ENCODE results near the gene FBXW2.

Gene FBXW2

GRCh38 chr9:120740132-120740531 lies 53.1 kb downstream of the FBXW2 start:
- no peak for FAIRE-seq

GRCh38 chr9:120737416-120738165 lies 55.6 kb downstream of the FBXW2 start:
- no peak for FAIRE-seq

- no peak for FAIRE-seq
Measured at GRCh38 chr9:120736881-120737280, 56.3 kb downstream of the FBXW2 start.

DNA sequence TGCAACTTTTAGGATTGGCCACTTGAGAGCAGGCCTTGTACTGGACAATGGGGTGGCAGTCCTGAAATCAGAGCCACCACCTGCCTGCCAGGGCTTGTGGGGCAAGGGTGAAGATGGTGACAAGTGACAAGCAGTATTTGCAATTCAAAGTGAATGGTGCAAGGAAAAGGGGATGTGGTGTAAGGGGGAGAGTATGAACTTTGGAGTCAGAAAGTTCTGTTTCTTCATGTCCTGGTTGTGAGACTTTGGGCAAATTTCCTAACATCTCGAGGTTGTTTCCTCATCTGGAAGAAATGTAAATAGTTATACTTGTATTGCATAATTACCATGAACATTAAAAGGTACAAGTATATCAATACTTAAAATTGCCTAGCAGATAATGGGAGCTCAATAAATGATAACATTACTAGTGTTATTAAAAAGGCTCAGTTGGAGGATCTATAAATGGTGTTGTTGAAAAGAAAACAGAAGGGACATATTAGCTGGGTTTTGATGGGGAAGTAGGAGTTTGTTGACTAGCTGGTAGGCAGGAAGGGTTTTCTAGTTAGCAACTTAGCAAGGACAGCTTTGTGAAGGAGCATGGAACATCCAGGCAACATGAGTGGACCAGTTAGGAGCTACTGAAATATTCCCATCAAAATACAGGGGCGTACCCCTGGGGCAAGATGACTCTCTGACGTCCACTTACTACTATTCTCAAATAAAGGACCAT lies 57.6 kb downstream of the FBXW2 start:
- FAIRE-seq: no peak

DNA sequence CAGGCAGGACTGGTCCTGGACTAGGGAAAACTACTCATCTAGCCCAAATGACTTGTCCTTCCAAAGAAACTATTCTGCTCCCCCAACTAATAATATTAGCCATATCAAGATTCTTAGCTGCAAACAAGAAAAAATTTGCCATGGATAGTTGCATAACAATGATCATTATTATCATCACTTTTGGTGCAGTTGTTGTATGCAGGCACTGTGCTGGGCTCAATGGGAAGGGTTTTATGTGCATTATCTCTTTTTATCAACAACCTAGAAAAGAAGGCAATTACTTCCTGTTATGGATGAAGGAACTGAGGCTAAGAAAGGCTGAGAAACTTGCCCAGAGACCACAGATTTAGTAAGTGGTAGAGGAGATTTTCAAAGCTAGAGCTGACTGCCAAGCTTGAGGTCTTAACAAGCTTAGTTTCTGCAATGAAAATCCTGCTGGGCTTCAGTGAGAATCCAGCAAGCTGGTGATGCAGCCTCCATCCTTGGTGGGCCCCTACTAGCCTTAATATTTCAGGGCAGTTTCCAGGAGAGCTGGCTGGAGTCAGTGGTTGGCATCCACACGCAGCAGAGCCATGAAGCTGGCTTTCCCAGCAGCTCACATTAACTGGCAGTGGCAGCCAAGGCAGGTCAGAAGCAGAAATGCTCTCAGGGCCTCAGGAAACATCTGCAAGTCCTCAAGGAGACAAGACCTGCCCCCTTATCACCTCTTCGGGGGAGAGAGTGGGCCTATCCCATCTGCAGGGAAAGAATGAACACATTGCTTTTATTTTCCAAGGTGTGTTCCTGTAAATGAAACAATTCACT lies 58.4 kb downstream of the FBXW2 start:
- FAIRE-seq: no peak

DNA sequence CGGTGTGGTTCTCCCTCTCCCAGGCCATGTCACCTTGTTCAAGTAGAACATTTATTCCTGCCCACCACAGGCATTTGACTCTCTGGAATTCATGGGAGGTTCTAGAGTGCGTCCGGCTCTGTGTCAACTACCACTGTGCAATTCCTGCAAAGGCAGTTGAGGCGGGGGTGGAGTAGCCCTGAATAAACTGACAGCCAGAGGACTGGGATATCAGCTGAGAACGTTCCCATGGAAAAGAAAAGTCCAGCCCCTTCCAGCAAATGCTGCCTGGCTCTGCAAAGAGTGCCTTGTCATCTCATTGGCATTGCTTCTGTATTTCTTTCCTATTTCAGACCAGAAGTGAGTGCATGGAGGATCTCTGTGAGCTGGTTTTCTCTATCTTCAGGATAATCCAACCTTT lies 60.0 kb downstream of the FBXW2 start:
- FAIRE-seq: no peak

DNA sequence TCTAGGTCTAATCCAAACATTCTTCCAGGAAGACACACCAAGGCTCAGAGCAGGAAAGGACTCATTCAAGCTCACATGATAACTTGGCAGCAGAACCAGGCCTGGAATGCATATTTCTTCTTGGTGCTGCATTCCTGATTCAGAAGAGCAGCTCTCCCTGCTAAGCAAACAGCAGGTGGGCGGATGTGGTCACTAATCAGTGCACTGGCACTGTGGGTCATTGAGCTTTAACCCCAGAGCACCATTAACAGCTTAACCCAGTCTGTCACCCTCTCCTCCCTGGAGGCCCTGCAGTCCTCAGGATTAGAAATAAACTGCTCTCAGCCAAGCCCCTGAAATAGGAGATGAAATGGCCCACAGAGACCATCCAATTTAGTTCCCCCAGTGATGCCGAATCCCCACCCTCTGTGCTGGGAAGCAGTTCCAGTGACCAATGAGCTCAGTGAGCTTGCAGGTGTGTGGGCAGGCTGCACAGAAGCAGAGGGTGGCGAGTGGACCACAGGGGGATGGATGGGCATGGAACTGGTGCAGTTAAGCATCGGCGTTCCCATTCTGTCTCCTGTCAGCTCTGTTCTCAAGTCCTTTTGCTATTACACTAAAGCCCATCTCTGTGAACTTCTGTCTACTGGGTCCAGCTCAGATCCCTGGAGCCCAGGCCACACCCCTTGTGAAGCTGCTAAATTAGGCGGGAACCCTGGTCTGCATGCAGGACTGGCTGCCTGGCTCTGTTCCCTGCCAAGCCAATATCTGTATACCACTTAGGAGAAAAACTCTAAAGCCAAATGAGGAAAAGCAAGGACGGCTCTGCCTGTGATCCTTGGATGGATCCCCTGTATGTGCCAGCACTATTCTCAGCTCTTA lies 62.3 kb downstream of the FBXW2 start:
- no peak for FAIRE-seq

- no peak for FAIRE-seq
Measured at GRCh38 chr9:120729791-120730241, 63.4 kb downstream of the FBXW2 start.

DNA sequence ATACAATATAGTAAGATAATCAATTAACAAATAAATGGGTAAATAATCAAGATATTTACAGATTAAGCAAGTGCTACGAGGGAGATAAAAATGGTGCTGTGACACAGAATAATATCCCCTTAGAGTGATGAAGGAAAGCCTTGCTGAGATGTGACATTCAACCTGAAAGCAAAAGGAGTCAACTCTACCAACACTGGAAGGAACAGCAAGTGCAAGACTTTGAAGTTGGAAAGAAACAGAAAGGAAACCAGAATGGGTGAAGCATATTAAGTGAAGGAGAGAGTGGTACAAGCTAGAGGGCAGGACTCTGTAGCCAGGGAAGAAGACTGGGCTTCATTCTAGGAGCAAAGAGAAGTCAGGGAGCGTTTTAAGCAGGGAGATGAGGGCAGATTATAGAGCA lies 66.7 kb downstream of the FBXW2 start:
- no peak for FAIRE-seq

DNA sequence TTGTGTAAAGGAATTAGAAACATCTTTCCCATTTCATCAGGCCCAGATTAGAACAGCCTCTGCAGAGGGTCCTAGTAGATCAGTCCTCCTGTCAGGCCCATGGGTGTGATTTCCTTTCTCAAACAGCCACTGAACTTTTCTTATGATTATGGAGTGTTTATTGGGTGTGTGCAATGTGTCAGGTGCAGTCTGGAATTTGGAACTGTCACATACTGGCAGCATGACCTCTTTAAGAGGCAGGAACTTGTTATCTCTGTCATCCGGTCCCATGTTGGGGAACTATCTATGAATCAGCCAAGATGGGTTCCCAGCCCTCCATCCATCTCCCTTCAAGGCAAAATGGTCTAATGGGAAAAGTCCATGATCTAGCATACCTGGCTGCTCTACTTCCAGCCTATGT lies 67.3 kb downstream of the FBXW2 start:
- no peak for FAIRE-seq

- FAIRE-seq: no peak
Measured at GRCh38 chr9:120724757-120725400, 68.3 kb downstream of the FBXW2 start.

DNA sequence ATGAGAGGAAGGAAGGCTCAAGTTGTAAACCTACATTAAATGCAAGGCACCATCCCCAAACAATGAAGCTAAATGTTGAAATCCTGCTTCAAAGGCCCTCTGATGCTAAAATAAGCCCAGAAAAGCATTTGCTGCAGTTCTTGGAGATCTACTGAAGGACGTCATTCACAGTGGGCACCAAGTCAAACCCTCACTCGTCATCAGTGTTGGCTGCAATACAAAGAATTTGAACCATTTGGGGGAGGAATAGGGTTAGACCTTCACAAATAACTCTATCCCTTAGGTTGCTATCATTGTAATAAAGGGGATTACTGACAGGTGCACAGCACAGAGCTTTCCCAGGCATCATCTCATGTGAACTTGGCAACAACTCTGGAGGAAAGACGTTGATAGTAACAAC lies 69.7 kb downstream of the FBXW2 start:
- no peak for FAIRE-seq

- no peak for FAIRE-seq
Measured at GRCh38 chr9:120720404-120720803, 72.8 kb downstream of the FBXW2 start.

GRCh38 chr9:120718316-120718715 lies 74.9 kb downstream of the FBXW2 start:
- no peak for FAIRE-seq

DNA sequence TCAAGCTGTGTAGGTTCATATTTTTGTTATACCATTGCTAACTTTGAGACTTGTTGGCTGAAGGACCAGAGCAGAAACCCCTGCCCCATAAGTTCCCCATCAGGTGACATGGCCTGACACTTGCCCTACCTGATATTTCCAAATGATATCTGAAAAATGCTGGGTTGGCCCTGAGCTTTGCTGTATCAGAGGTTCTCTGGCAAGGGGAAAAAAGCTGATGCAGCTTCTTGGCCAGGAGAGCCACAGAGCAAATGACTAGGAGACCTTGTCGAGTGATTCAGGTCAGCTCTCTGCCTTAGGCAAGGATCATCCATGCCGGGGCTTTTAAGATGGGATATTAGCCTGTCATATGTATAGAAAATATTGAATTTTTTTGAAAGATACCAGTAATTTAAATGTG lies 76.0 kb downstream of the FBXW2 start:
- no peak for FAIRE-seq

- no peak for FAIRE-seq
Measured at GRCh38 chr9:120716483-120716882, 76.7 kb downstream of the FBXW2 start.

- no peak for FAIRE-seq
Measured at GRCh38 chr9:120715389-120715924, 77.8 kb downstream of the FBXW2 start.

DNA sequence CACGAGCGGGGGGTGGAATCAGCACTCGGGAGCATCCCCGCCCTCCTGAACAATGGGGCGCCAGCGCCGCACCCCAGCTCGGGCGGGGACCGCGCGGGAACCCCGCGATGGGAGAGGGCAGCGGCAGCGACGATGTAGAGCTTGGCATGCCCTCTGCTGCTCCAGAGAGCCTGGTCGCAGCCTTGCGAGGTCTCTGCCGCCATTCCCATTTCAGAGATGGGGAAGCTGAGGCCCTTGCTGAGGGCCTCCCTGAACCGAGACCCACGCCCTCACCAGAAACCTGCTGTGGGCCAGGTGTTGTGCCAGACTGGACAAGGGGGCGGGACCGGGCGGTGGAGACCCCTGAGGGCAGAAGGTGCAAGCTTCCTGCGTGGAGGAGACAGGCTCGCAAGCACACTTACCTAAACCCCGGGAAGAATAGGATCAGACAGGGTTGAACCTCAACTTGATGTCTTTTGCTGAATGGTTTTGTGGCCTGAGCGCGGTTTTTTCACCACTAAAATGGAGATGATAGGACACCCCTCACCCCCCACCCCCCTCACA lies 78.3 kb downstream of the FBXW2 start:
- FAIRE-seq: no peak

- no peak for FAIRE-seq
Measured at GRCh38 chr9:120714088-120714845, 78.9 kb downstream of the FBXW2 start, which contains the start of gene MEGF9. Gene MEGF9, minus strand, starts transcription at chr9:120714470. Its CDS starts 112 bp downstream, at chr9:120714358.

All from endometrium (tissue), 2 donors.